HG03442 (cell line): ENCODE results near the gene P2RX6.
"Not testable (repeated sequence)": the region's sequence is repeated elsewhere in the genome, so short reads cannot be mapped to it uniquely, and the experiment has no call there.

Source experiments
- ATAC-seq: cut with Tn5 transposase; IDR thresholded peaks from one replicate; pipeline ENCODE4 v1.9.1; 2021; ENCODE audit warnings: mild to moderate bottlenecking, moderate library complexity; ENCODE audit not compliant: unreplicated experiment

Gene P2RX6

GRCh38 chr22:20993304-20994127, 21.4 kb upstream of the P2RX6 start:
- ATAC-seq, result no peak

DNA sequence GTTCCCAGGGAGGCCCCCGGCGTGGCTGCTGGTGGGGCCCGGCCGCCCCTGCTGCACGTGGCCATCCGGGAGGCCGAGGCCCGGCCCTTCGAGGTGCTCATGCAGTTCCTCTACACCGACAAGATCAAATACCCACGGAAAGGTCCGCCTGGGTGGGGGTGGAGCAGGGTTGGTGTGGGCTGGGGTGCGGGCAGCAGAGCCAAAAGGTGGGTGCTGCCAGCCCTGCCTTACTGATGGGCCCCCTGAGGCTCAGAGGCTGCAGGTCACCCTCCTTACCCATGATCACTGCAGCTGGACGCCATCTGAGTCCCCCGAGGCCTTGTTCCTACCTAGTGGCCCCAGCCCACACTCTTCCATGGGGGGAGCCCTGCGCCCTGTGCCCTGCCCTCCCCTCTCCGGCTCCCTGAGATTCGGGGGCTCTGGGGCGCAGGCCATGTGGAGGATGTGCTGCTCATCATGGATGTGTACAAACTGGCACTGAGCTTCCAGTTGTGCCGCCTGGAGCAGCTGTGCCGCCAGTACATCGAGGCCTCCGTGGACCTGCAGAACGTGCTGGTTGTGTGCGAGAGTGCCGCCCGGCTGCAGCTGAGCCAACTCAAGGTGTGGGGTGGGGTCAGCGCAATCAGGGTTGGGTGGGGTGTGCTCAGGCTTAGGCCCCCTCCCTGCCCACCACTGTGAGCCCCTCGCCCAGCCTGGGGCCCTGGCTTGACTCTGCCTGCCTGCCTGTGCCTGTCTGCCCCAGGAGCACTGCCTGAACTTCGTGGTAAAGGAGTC, 20.6 kb upstream of the P2RX6 start:
- ATAC-seq, result no peak

DNA sequence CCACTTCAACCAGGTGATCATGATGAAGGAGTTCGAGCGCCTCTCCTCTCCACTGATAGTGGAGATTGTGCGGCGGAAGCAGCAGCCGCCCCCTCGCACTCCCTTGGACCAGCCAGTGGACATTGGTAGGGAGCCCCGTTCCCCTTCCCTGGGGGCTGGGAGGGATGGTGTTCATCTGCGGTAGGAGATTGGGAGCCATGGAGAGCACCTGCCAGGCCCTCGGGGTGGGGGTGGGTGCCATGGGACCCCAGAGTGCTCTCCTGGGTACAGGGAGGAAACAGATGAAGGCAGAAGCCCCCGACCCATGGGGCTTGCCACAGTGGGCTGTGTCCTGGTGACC, 20.1 kb upstream of the P2RX6 start:
- ATAC-seq, result no peak

- no peak for ATAC-seq
These were observed 19.5 kb upstream of the P2RX6 start for GRCh38 chr22:20995329-20996030.

- ATAC-seq, result no peak
These were observed 18.9 kb upstream of the P2RX6 start for GRCh38 chr22:20996031-20996410.

DNA sequence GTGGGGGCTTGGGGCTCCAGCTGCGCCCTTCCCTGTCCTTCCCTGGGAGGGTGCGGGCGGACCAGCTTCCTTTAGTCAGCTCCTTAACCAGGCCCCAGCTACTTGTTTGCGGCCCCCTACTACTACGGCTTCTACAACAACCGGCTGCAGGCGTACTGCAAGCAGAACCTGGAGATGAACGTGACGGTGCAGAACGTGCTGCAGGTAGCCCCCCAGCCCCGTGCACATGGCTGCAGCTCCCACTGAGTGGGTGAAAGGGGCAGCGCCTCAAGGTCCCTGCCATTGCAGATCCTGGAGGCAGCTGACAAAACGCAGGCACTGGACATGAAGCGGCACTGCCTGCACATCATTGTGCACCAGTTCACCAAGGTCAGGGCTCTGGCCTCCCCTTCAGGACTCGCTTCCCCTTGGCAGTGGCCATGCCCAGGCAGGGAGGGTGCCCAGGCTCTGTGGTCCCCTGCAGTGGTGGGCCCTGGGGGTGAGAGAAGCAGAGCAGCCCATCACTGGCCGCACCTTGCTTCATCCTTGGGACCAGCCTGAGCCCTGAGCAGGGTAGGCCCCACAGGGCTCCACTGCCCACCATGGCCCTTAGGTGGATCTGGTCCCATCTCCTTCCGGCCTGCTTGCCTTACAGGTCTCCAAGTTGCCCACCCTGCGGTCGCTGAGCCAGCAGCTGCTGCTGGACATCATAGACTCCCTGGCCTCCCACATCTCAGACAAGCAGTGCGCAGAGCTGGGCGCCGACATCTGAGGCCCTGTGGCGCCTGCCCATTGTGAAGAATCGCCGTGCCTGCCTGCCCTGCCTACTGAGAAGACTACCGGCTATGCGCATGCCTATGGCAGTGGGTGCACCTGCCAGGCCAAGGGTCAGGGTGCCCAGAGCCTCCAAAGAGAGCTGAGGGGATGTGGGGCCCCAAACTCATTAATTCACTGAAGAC, 18.1 kb upstream of the P2RX6 start:
- ATAC-seq, result no peak

DNA sequence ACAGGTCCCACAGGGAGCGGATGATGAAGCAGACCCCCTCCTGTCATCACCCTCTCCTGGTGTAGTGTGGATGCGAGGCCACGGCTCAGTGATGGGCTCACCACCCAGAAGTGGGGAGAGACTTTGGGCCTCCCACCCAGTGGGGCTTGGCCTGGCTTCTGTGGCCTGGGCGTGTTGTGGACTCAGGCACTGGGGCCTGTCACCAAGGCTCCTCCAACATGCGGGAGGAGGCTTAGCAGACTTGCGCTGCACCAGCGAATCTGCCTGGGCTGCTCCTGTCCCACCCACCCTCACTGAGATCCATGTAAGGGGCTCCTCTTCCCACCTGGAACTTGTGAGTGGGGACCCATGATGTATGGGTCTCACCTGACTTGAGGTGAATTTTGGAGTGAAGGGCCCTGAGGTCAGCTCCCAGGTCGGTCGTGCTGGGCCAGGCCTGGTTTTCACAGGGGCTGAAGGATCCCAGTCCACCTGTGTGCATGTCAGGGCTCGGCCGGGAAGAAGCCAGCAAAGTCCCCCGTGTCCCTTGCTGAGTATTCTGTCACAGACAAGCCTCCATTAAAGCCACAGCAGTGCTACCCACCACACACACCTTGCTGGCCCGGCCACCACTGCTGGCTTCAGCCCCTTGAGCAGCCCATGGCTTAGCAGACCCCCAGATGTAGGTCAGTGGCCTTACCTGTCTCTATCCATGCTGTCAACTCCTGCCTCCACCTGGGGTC, 17.3 kb upstream of the P2RX6 start:
- no peak for ATAC-seq

DNA sequence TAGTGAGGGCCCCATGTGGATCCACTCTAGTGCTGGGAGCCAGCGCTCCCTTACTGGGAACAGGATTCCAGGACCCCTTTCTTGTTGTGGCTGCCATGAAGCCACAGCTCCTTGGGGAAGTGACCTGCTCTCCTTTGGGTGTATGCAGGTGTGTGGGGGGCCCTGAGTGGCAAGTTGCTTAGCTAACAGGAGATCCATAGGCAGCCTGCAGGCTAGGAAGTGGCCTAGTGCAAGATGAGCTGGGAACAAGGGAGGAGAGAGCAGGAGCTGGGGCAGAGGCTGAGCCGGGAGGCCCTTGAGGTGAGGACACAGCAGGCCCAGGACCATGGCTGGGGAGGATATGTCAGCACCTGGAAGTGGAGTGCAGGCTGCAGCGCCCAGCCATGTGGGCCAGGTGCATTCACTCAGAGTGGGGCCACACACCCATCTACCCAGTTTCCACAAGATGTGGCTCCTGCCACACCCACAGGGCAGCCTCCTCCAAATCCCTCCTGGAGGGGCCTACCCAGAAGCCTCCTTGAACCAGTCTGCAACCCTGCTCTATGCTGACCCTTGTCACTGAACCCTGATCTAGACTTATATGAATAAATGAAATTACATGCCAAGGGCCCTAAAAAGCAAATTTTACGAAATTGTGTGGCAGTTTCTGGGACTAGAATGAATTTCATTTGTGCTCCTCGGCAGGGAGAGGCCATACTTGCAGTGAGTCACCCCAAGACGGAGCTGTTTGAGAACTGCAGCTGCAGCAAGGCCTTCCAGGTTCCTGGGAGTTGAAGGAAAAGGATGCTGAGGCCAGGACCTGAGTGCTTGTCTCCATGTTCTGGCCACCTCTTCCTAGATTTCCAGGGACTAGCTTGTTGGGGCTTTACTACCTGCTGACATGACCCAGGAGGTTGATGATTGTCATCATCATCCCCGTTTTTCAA, 16.3 kb upstream of the P2RX6 start:
- no peak for ATAC-seq

GRCh38 chr22:20999350-21000206, 15.4 kb upstream of the P2RX6 start:
- ATAC-seq, result no peak

- no peak for ATAC-seq
These were observed 14.6 kb upstream of the P2RX6 start for GRCh38 chr22:21000207-21000986.

DNA sequence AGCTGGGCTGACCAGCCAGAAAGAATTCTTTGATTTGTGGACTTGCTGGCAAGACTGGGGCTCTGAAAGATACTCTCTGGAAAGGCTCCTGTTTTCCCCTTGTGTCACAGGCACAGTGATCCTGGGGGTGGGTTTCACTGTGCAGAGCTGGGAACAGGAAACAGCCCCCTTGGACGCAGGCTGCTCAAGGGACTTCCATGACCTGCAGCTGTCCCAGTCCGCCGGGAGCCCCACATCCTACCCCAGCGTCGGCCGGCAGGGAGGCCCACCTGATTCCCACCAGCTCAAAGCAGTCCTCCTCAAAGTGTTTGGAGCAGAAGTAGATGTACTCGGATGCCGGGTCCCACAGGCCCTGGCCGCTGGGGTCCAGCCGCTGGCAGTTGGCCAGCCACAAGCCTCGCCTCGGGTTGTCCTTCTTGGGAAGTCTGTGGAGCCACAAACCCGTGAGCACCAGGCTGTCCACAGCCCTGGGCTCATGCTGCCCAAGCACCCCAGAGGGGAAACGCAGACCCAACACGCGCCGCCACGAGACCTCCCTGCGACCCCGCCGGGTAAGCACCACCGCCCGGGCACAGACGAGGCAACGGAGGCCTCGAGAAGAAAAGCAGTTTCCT, 13.9 kb upstream of the P2RX6 start:
- peak; percentile 6 for ATAC-seq

DNA sequence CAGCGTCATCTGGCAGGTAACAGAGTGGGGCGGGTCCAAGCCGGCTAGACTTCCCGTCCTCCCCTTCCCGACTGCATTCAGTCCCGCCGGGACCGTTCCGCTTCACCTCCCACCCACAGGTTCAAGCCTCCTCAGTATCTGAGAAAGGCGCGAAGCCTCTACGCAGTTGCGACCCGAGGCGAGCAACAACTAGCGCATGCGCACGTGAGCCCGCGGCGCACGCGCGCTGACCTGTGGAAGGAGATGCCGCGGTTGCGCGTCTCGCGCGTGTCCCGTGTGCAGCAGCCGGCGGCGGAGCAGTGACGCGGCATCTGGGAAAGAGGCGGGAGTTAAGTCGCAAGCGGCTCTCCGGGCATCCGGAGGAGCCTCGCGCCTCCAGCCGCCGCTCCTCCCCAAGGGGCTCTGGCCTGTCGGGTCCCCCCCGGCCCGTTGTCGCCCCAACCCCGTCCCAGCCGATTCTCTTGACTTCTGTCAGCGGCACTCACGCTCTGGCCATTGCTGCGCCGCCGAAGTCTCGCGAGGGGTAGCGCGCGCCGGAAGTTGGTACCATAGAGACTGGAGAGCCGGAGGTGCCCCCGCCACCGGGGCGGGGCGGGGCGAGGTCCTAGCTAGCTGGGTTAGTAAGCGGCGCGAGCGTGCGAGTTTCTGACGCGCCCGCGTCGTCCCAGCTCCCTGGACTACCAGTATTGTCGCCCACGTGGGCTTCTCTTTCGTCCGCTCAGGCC, 13.2 kb upstream of the P2RX6 start, which contains the start of gene THAP7:
TSS of gene THAP7 (minus strand) at position 518 of the 725 bp plus-strand sequence. CDS start at position 311, 207 bp downstream.
- ATAC-seq, result peak; percentile 88

- no peak for ATAC-seq
These were observed 11.2 kb upstream of the P2RX6 start for GRCh38 chr22:21003782-21004181.

DNA sequence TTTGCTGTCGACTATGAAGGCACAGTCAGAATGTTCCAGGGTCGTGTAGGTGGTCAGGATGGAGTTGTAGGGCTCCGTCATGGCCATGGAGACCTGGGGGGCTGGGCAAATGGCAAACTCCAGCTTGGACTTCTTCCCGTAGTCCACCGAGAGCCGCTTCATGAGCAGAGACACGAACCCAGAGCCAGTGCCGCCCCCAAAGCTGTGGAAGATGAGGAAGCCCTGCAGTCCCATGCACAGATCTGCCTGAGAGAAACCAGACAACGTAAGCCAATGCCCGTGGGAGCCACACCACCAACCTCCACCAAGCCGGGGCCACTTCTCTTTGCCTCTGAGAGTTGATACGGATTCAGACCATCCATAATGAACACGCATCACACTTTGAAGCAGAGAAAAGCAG, 5.8 kb upstream of the P2RX6 start:
- ATAC-seq, result not testable (repeated sequence)

DNA sequence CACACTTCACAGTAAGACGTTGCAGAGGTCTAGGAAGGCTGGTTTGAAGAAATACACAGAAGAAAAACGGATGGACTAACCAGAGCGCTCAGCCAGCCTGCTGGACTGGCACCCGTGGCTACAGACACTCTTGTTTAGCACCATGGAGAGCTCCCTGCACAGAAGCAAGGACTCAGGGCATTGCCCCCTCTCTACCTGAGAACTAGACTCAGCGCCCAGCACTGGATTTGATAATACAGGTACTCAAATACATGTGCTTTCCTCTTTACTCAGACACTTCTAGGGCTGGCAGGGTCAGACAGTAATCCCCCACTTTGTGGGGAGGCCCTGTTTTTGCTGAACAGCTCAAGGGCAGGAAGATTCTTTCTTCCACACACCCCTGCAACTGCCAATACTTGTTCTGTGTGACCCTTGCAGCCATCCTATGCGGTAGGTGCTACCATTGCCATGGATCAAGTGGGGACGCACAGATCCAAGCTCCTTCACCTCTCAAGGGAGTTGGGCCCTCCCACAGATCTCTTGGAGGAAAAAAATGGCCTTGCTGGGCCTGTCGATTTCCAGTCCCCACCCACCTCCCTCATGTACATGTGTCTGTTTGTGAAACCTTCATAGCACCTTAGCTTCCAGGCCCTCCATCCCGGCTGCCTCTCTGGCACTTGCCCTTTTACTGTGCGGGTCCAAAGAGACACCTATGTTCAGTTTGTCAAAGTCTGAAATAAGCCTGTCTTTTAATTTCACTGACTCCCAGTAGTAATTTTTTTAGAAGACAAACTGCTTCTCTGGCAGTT, 5.1 kb upstream of the P2RX6 start:
- ATAC-seq, result no peak
